DMS79 treated with DMSO at 0.1 percent for 48 hours (cell line): ENCODE results near the gene CDH10.
A peak's percentile ranks its signal among the peaks of the same experiment; 100 is the strongest.

ENCODE experiments used
- DNase-seq: peaks from one replicate; lab custom pipeline; 2025; lab: John Stamatoyannopoulos, UW

CDH10 gene

GRCh38 chr5:24598956-24599355 is 45.8 kb downstream of the CDH10 start:
- DNase-seq: no peak

GRCh38 chr5:24595329-24595728 is 49.4 kb downstream of the CDH10 start:
- no peak for DNase-seq

GRCh38 chr5:24591426-24591825 is 53.4 kb downstream of the CDH10 start:
- no peak for DNase-seq

GRCh38 chr5:24589566-24589965 is 55.2 kb downstream of the CDH10 start:
- no peak for DNase-seq

- DNase-seq: no peak
These were observed 59.0 kb downstream of the CDH10 start for GRCh38 chr5:24585751-24586150.

- no peak for DNase-seq
These were observed 73.5 kb downstream of the CDH10 start for GRCh38 chr5:24571302-24571701.

- DNase-seq: no peak
These were observed 77.8 kb downstream of the CDH10 start for GRCh38 chr5:24566933-24567332.

GRCh38 chr5:24555229-24555628 is 89.5 kb downstream of the CDH10 start:
- no peak for DNase-seq

- DNase-seq: peak; percentile 78
These were observed 97.6 kb downstream of the CDH10 start for GRCh38 chr5:24547132-24547531.

GRCh38 chr5:24539613-24540012 is 105.2 kb downstream of the CDH10 start:
- DNase-seq: peak; percentile 6

GRCh38 chr5:24538346-24538745 is 106.4 kb downstream of the CDH10 start:
- no peak for DNase-seq

- no peak for DNase-seq
These were observed 109.1 kb downstream of the CDH10 start for GRCh38 chr5:24535646-24536045.

- no peak for DNase-seq
These were observed 113.9 kb downstream of the CDH10 start for GRCh38 chr5:24530906-24531305.

GRCh38 chr5:24525414-24525813 is 119.4 kb downstream of the CDH10 start:
- DNase-seq: no peak

- no peak for DNase-seq
These were observed 132.4 kb downstream of the CDH10 start for GRCh38 chr5:24512423-24512822.

GRCh38 chr5:24510523-24510988 is 134.2 kb downstream of the CDH10 start:
- DNase-seq: no peak

GRCh38 chr5:24509943-24510342 is 134.8 kb downstream of the CDH10 start:
- no peak for DNase-seq

GRCh38 chr5:24505258-24505657 is 139.5 kb downstream of the CDH10 start:
- no peak for DNase-seq

- no peak for DNase-seq
These were observed 147.1 kb downstream of the CDH10 start for GRCh38 chr5:24497591-24498157.

GRCh38 chr5:24497145-24497544 is 147.6 kb downstream of the CDH10 start:
- DNase-seq: no peak

GRCh38 chr5:24496268-24496667 is 148.5 kb downstream of the CDH10 start:
- no peak for DNase-seq

- DNase-seq: no peak
These were observed 152.5 kb downstream of the CDH10 start for GRCh38 chr5:24492229-24492628.

- DNase-seq: no peak
These were observed 153.3 kb downstream of the CDH10 start for GRCh38 chr5:24491490-24491889.
